Activated T-helper 1 cell treated with anti-CD3 and anti-CD28 coated beads, Interleukin-12 subunit alpha, Interleukin-12 subunit beta, Interleukin-2, Interleukin-4 antibody, amounts not matched to agents 30 ng/mL and 10 ng/mL and 1 ng/mL, durations not matched to agents 14 hours and 24 hours and 36 hours (primary cell): ENCODE measurements around the gene RFPL3. TPM values are rescaled to one million over a fixed set of nuclear protein-coding genes. Genes with fewer than 3 reads are reported as not detected.

Source experiments
- DNase-seq: peaks from one replicate; pipeline ENCODE4 v3.0.0; 2021; ENCODE audit warnings: low spot score
- H3K27ac Mint-ChIP-seq: one replicate; pipeline ENCODE4 v1.8.0; 2021; ENCODE audit warnings: mild to moderate bottlenecking, mixed read lengths
- H3K27me3 Mint-ChIP-seq: one replicate; pipeline ENCODE4 v1.8.0; 2022; ENCODE audit warnings: mild to moderate bottlenecking, moderate library complexity, mixed read lengths; ENCODE audit not compliant: insufficient read depth
- H3K36me3 Mint-ChIP-seq: one replicate; pipeline ENCODE4 v1.8.0; 2021; ENCODE audit warnings: low read depth, mixed read lengths
- H3K4me1 Mint-ChIP-seq: one replicate; pipeline ENCODE4 v1.8.0; 2021; ENCODE audit warnings: low read depth, mixed read lengths
- H3K4me3 Mint-ChIP-seq: one replicate; pipeline ENCODE4 v1.8.0; 2021; ENCODE audit warnings: mild to moderate bottlenecking, moderate library complexity, mixed read lengths
- H3K9me3 Mint-ChIP-seq: one replicate; pipeline ENCODE4 v1.8.0; 2021; ENCODE audit warnings: mixed read lengths
- intact Hi-C: fragments of 100-400 bp; cut with micrococcal nuclease; formaldehyde crosslinking; loops from one replicate; pipeline ENCODE4 v1.15.1; 2024
- total RNA-seq: library from RNA; stranded (reverse); gene quantifications from 2 replicates; pipeline ENCODE4 v1.2.3, GENCODE V29; 2022

Gene RFPL3
- total RNA-seq, 1 donor from 2014 or later, result not detected

- peaks cover 3% of the 10 kb centered on the region for H3K36me3 Mint-ChIP-seq
- H3K4me1 Mint-ChIP-seq, result no peaks in the 10 kb centered on the region
- H3K27me3 Mint-ChIP-seq, result no peaks in the 10 kb centered on the region
- no peak overlapping the region for H3K4me3 Mint-ChIP-seq
- no peak overlapping the region for H3K27ac Mint-ChIP-seq
- intact Hi-C loops, result no loop called here
- DNase-seq, result no peak
- H3K9me3 Mint-ChIP-seq, result no peaks in the 10 kb centered on the region
These were observed 23.3 kb downstream of the RFPL3 start for GRCh38 chr22:32380991-32381390.

- Mint-ChIP-seq H3K27ac (no peak overlapping the region), H3K4me3 (no peak overlapping the region), H3K9me3 (no peaks in the 10 kb centered on the region), H3K36me3 (peaks cover 25% of the 10 kb centered on the region), H3K27me3 (no peaks in the 10 kb centered on the region), H3K4me1 (peaks cover 4% of the 10 kb centered on the region)
- intact Hi-C loops, result no loop called here
- no peak for DNase-seq
These were observed 28.0 kb downstream of the RFPL3 start for GRCh38 chr22:32385681-32386080.

GRCh38 chr22:32389685-32390084 lies 32.0 kb downstream of the RFPL3 start:
- intact Hi-C loops, result no loop called here
- no peak for DNase-seq
- Mint-ChIP-seq H3K27me3 (no peaks in the 10 kb centered on the region), H3K9me3 (no peaks in the 10 kb centered on the region), H3K36me3 (peaks cover 45% of the 10 kb centered on the region), H3K4me1 (peaks cover 4% of the 10 kb centered on the region), H3K27ac (no peak overlapping the region), H3K4me3 (no peak overlapping the region)

GRCh38 chr22:32395107-32395506 lies 37.4 kb downstream of the RFPL3 start:
- Mint-ChIP-seq H3K4me1 (no peaks in the 10 kb centered on the region), H3K4me3 (no peak overlapping the region), H3K36me3 (peaks cover 44% of the 10 kb centered on the region), H3K27ac (peak overlapping the region; percentile 5), H3K27me3 (no peaks in the 10 kb centered on the region), H3K9me3 (no peaks in the 10 kb centered on the region)
- DNase-seq, result no peak
- intact Hi-C loops, result no loop called here

GRCh38 chr22:32396255-32396654 lies 38.6 kb downstream of the RFPL3 start:
- H3K36me3 Mint-ChIP-seq, result peaks cover 48% of the 10 kb centered on the region
- no peaks in the 10 kb centered on the region for H3K4me1 Mint-ChIP-seq
- H3K9me3 Mint-ChIP-seq, result no peaks in the 10 kb centered on the region
- no peaks in the 10 kb centered on the region for H3K27me3 Mint-ChIP-seq
- H3K4me3 Mint-ChIP-seq, result no peak overlapping the region
- no peak overlapping the region for H3K27ac Mint-ChIP-seq
- DNase-seq, result no peak
- intact Hi-C loops, result no loop called here

GRCh38 chr22:32396746-32397145 lies 39.1 kb downstream of the RFPL3 start:
- Mint-ChIP-seq H3K4me1 (no peaks in the 10 kb centered on the region), H3K9me3 (no peaks in the 10 kb centered on the region), H3K27me3 (no peaks in the 10 kb centered on the region), H3K4me3 (no peak overlapping the region), H3K36me3 (peaks cover 51% of the 10 kb centered on the region), H3K27ac (no peak overlapping the region)
- DNase-seq, result no peak
- intact Hi-C loops, result no loop called here

GRCh38 chr22:32401486-32401885 lies 43.8 kb downstream of the RFPL3 start:
- no peaks in the 10 kb centered on the region for H3K27me3 Mint-ChIP-seq
- H3K27ac Mint-ChIP-seq, result no peak overlapping the region
- intact Hi-C loops, result no loop called here
- no peaks in the 10 kb centered on the region for H3K4me1 Mint-ChIP-seq
- no peaks in the 10 kb centered on the region for H3K9me3 Mint-ChIP-seq
- peaks cover 42% of the 10 kb centered on the region for H3K36me3 Mint-ChIP-seq
- DNase-seq, result no peak
- no peak overlapping the region for H3K4me3 Mint-ChIP-seq

- Mint-ChIP-seq H3K36me3 (peaks cover 51% of the 10 kb centered on the region), H3K27ac (peak overlapping the region; percentile 5), H3K9me3 (no peaks in the 10 kb centered on the region), H3K27me3 (no peaks in the 10 kb centered on the region), H3K4me3 (no peak overlapping the region), H3K4me1 (peaks cover 22% of the 10 kb centered on the region)
- no peak for DNase-seq
- intact Hi-C loops, result no loop called here
These were observed 46.4 kb downstream of the RFPL3 start for GRCh38 chr22:32404021-32404420.

GRCh38 chr22:32407312-32407711 lies 49.6 kb downstream of the RFPL3 start:
- Mint-ChIP-seq H3K9me3 (no peaks in the 10 kb centered on the region), H3K27me3 (no peaks in the 10 kb centered on the region), H3K27ac (peak overlapping the region; percentile 60), H3K4me1 (peaks cover 42% of the 10 kb centered on the region), H3K4me3 (no peak overlapping the region), H3K36me3 (peaks cover 41% of the 10 kb centered on the region)
- DNase-seq, result no peak
- intact Hi-C loops, result no loop called here

GRCh38 chr22:32407936-32408335 lies 50.3 kb downstream of the RFPL3 start:
- H3K4me1 Mint-ChIP-seq, result peaks cover 48% of the 10 kb centered on the region
- H3K27ac Mint-ChIP-seq, result no peak overlapping the region
- intact Hi-C loops, result no loop called here
- H3K36me3 Mint-ChIP-seq, result peaks cover 41% of the 10 kb centered on the region
- H3K9me3 Mint-ChIP-seq, result no peaks in the 10 kb centered on the region
- no peak for DNase-seq
- H3K4me3 Mint-ChIP-seq, result no peak overlapping the region
- no peaks in the 10 kb centered on the region for H3K27me3 Mint-ChIP-seq

GRCh38 chr22:32409977-32410376 lies 52.3 kb downstream of the RFPL3 start:
- Mint-ChIP-seq H3K27me3 (no peaks in the 10 kb centered on the region), H3K9me3 (no peaks in the 10 kb centered on the region), H3K27ac (no peak overlapping the region), H3K4me3 (peak overlapping the region; percentile 94), H3K36me3 (peaks cover 34% of the 10 kb centered on the region), H3K4me1 (peaks cover 51% of the 10 kb centered on the region)
- intact Hi-C loops, result no loop called here
- no peak for DNase-seq

- no peak for DNase-seq
- Mint-ChIP-seq H3K36me3 (peaks cover 34% of the 10 kb centered on the region), H3K9me3 (no peaks in the 10 kb centered on the region), H3K27ac (peak overlapping the region; percentile 61), H3K4me1 (peaks cover 51% of the 10 kb centered on the region), H3K27me3 (no peaks in the 10 kb centered on the region), H3K4me3 (peak overlapping the region; percentile 94)
- intact Hi-C loops, result no loop called here
These were observed 52.8 kb downstream of the RFPL3 start for GRCh38 chr22:32410459-32410858.
